ENCODE results near the gene CD80. TPM values are rescaled to one million over a fixed set of nuclear protein-coding genes. Genes with fewer than 3 reads are reported as not detected.
A peak's percentile ranks its signal among the peaks of the same experiment; 100 is the strongest.

CD80 gene
- total RNA-seq, 1 donor from 2014 or later, result not detected

- peak overlapping the region; percentile 72 for H3K4me3 ChIP-seq
- intact Hi-C loops (cut with micrococcal nuclease), result loop anchor here (10.0 kb wide), 1 partner anchor 95 kb away; the partner anchor contains the start of gene COX17
- no peaks in the 10 kb centered on the region for H3K27me3 ChIP-seq (ENCODE audit: low read depth)
- peaks cover 25% of the 10 kb centered on the region for H3K4me1 ChIP-seq
- TF ChIP-seq CTCF (IDR thresholded peaks at IDR 0.05; ENCODE audit: borderline replicate concordance), result peak; percentile 17
- H3K27ac ChIP-seq (replicated peaks), result peak overlapping the region; percentile 97
- peak; percentile 36 for DNase-seq
- no peaks in the 10 kb centered on the region for H3K9me3 ChIP-seq (replicated peaks)
- H3K36me3 ChIP-seq, result peaks cover 8% of the 10 kb centered on the region
These were observed 20.8 kb upstream of the CD80 start for GRCh38 chr3:119580067-119580760.

DNA sequence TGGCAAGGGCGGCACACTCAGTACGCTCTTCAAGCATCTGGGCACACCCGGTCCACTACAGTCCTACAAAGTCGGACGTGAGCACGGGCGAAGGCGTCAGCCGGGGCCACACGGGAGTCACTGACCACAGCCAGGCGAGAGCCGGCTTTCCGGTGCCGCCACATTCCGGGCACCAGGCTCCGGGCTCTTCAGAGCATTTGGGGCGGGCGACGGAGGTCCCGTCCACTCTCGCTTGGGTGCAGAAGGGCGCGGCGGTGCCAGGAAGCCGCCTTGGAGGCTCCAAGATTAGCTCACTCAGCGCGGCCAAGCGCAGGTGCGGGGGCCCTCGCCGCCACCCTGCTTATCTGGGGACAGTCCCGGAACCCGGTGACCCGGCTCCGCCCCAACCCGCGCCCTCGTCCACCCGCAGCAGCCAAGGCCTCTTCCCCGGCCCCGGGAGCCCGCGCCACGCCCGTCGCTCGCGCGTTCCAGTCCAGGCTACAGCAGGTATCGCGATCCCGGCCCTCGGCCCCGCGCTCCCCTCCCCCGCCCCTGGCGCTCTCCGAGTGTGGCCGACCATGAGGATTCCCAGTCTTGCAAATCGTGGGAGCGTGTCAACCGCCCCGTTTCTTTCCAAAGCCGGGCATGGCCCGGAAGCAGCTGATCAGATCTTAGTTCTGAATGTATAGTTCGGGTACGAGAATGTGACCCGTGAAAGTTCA, 20.1 kb upstream of the CD80 start, which contains the start of gene ADPRH:
Gene ADPRH, plus strand, starts transcription at position 127 of the 701 bp plus-strand sequence. CDS start 2,678 bp downstream, outside the sequence.
- Histone ChIP-seq H3K4me1 (peaks cover 25% of the 10 kb centered on the region), H3K4me3 (peak within 1 kb of the TSS; percentile 72), H3K27ac (replicated peaks) (peak within 1 kb of the TSS; percentile 97), H3K9me3 (replicated peaks) (no peaks in the 10 kb centered on the region), H3K36me3 (peaks cover 4% of the 10 kb centered on the region), H3K27me3 (ENCODE audit: low read depth) (no peaks in the 10 kb centered on the region)
- intact Hi-C loops (cut with micrococcal nuclease), result loop anchor here (5.0 to 10.0 kb wide), 2 partner anchors 68 to 95 kb away; partner anchors contain the start of gene COX17
- TF ChIP-seq CTCF (IDR thresholded peaks at IDR 0.05; ENCODE audit: borderline replicate concordance), result no peak
- peak; percentile 89 for DNase-seq

GRCh38 chr3:119575507-119575906, 16.1 kb upstream of the CD80 start:
- no peaks in the 10 kb centered on the region for H3K9me3 ChIP-seq (replicated peaks)
- no peaks in the 10 kb centered on the region for H3K36me3 ChIP-seq
- intact Hi-C loops (cut with micrococcal nuclease), result loop anchor here (5.0 kb wide), 1 partner anchor 72 kb away; no protein-coding TSS in a partner anchor
- peaks cover 34% of the 10 kb centered on the region for H3K4me1 ChIP-seq
- DNase-seq, result no peak
- no peak for TF ChIP-seq CTCF (IDR thresholded peaks at IDR 0.05; ENCODE audit: borderline replicate concordance)
- no peak overlapping the region for H3K27ac ChIP-seq (replicated peaks)
- no peak overlapping the region for H3K4me3 ChIP-seq
- H3K27me3 ChIP-seq (ENCODE audit: low read depth), result no peaks in the 10 kb centered on the region

GRCh38 chr3:119571688-119572087, 12.3 kb upstream of the CD80 start:
- H3K4me1 ChIP-seq, result peaks cover 18% of the 10 kb centered on the region
- H3K27me3 ChIP-seq (ENCODE audit: low read depth), result no peaks in the 10 kb centered on the region
- intact Hi-C loops (cut with micrococcal nuclease), result no loop called here
- no peaks in the 10 kb centered on the region for H3K36me3 ChIP-seq
- H3K27ac ChIP-seq (replicated peaks), result peak overlapping the region; percentile 75
- H3K4me3 ChIP-seq, result no peak overlapping the region
- no peak for DNase-seq
- no peak for TF ChIP-seq CTCF (IDR thresholded peaks at IDR 0.05; ENCODE audit: borderline replicate concordance)
- H3K9me3 ChIP-seq (replicated peaks), result no peaks in the 10 kb centered on the region

- Histone ChIP-seq H3K9me3 (replicated peaks) (no peaks in the 10 kb centered on the region), H3K4me1 (peaks cover 18% of the 10 kb centered on the region), H3K4me3 (no peak overlapping the region), H3K27me3 (ENCODE audit: low read depth) (no peaks in the 10 kb centered on the region), H3K27ac (replicated peaks) (peak overlapping the region; percentile 75), H3K36me3 (no peaks in the 10 kb centered on the region)
- DNase-seq, result no peak
- intact Hi-C loops (cut with micrococcal nuclease), result no loop called here
- no peak for TF ChIP-seq CTCF (IDR thresholded peaks at IDR 0.05; ENCODE audit: borderline replicate concordance)
These were observed 11.8 kb upstream of the CD80 start for GRCh38 chr3:119571230-119571629.

Data from left ventricle myocardium inferior (tissue), 1 donor.